DOHH2 (cell line): ENCODE measurements around the gene HOXC4.
A peak's percentile ranks its signal among the peaks of the same experiment; 100 is the strongest.

Experiments used
- H3F3A ChIP-seq: fragments of 200-600 bp; sonication (generic), shearing (Covaris generic); 2 replicates; pipeline ENCODE4 v1.6.0; 2016; ENCODE audit warnings: antibody characterized with exemption, mild to moderate bottlenecking; ENCODE audit not compliant: control insufficient read depth, insufficient read depth
- H3K27ac ChIP-seq: fragments of 200-600 bp; sonication (generic); 2 replicates; pipeline ENCODE4 v1.5.1; 2014; ENCODE audit warnings: low read depth, mild to moderate bottlenecking, low read length, moderate library complexity
- H3K27me3 ChIP-seq: fragments of 200-600 bp; sonication (generic); 2 replicates; pipeline ENCODE4 v1.6.1; 2014; ENCODE audit warnings: mild to moderate bottlenecking, low read length, mixed read lengths; ENCODE audit not compliant: control insufficient read depth
- H3K36me3 ChIP-seq: fragments of 200-600 bp; sonication (generic); 2 replicates; pipeline ENCODE4 v1.6.1; 2014; ENCODE audit warnings: mild to moderate bottlenecking, low read length, moderate library complexity, mixed read lengths; ENCODE audit not compliant: control insufficient read depth
- H3K4me1 ChIP-seq: fragments of 200-600 bp; sonication (generic); 2 replicates; pipeline ENCODE4 v1.6.1; 2014; ENCODE audit warnings: mild to moderate bottlenecking, low read length, mixed read lengths; ENCODE audit not compliant: control insufficient read depth
- H3K4me2 ChIP-seq: fragments of 200-600 bp; sonication (generic); 2 replicates; pipeline ENCODE4 v1.6.0; 2014; ENCODE audit warnings: mild to moderate bottlenecking, low read length, moderate library complexity
- H3K4me3 ChIP-seq: fragments of 200-600 bp; sonication (generic); 2 replicates; pipeline ENCODE4 v1.5.1; 2014; ENCODE audit warnings: mild to moderate bottlenecking, low read length, mixed read lengths
- H3K79me2 ChIP-seq: fragments of 200-600 bp; sonication (generic); 2 replicates; pipeline ENCODE4 v1.6.1; 2014; ENCODE audit warnings: mild to moderate bottlenecking, low read length, mixed read lengths; ENCODE audit not compliant: control insufficient read depth
- H3K9me2 ChIP-seq: fragments of 200-600 bp; sonication (generic); replicated peaks from 2 replicates; pipeline ENCODE4 v1.6.1; 2014; ENCODE audit warnings: mild to moderate bottlenecking, low read length, mixed read lengths; ENCODE audit not compliant: control insufficient read depth
- H3K9me3 ChIP-seq: fragments of 200-600 bp; sonication (generic); 2 replicates; pipeline ENCODE4 v1.6.1; 2014; ENCODE audit warnings: antibody characterized with exemption, low read length, mixed read lengths; ENCODE audit not compliant: control insufficient read depth, insufficient read depth
- H4K20me1 ChIP-seq: fragments of 200-600 bp; sonication (generic); 2 replicates; pipeline ENCODE4 v1.6.0; 2014; ENCODE audit warnings: low read depth, mild to moderate bottlenecking, antibody characterized with exemption, low read length, moderate library complexity; ENCODE audit not compliant: control insufficient read depth, insufficient read depth
- EZH2phosphoT487 ChIP-seq: fragments of 200-600 bp; sonication (generic); IDR thresholded peaks from 2 replicates; pipeline ENCODE4 v1.6.1; 2017; ENCODE audit warnings: borderline replicate concordance, mild to moderate bottlenecking, antibody characterized with exemption, low read length, moderate library complexity, mixed read lengths
- TF ChIP-seq, protein P1 (sequence below): fragments of 200-600 bp; sonication (generic); IDR thresholded peaks from one replicate; pipeline ENCODE4 v1.5.1; 2014; ENCODE audit warnings: antibody characterized with exemption, mild to moderate bottlenecking, low read depth, low read length; ENCODE audit not compliant: poor library complexity, severe bottlenecking

The HOXC4 gene

GRCh38 chr12:54051026-54051842 lies 2.4 kb upstream of the HOXC4 start:
- peaks cover 32% of the 10 kb centered on the region for H3K27me3 ChIP-seq
- H3K4me3 ChIP-seq = no peak overlapping the region
- peaks cover 29% of the 10 kb centered on the region for H3K79me2 ChIP-seq
- H3K9me3 ChIP-seq = no peaks in the 10 kb centered on the region
- peaks cover 13% of the 10 kb centered on the region for H3K36me3 ChIP-seq
- H3K4me1 ChIP-seq = peaks cover 38% of the 10 kb centered on the region
- no peaks in the 10 kb centered on the region for H3K9me2 ChIP-seq
- no peaks in the 10 kb centered on the region for H4K20me1 ChIP-seq
- H3F3A ChIP-seq = peaks cover 11% of the 10 kb centered on the region
- no peak overlapping the region for H3K4me2 ChIP-seq
- no peak overlapping the region for H3K27ac ChIP-seq
- no peak for TF ChIP-seq EZH2phosphoT487
- TF ChIP-seq, protein P1, sequence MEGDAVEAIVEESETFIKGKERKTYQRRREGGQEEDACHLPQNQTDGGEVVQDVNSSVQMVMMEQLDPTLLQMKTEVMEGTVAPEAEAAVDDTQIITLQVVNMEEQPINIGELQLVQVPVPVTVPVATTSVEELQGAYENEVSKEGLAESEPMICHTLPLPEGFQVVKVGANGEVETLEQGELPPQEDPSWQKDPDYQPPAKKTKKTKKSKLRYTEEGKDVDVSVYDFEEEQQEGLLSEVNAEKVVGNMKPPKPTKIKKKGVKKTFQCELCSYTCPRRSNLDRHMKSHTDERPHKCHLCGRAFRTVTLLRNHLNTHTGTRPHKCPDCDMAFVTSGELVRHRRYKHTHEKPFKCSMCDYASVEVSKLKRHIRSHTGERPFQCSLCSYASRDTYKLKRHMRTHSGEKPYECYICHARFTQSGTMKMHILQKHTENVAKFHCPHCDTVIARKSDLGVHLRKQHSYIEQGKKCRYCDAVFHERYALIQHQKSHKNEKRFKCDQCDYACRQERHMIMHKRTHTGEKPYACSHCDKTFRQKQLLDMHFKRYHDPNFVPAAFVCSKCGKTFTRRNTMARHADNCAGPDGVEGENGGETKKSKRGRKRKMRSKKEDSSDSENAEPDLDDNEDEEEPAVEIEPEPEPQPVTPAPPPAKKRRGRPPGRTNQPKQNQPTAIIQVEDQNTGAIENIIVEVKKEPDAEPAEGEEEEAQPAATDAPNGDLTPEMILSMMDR = no peak

DNA sequence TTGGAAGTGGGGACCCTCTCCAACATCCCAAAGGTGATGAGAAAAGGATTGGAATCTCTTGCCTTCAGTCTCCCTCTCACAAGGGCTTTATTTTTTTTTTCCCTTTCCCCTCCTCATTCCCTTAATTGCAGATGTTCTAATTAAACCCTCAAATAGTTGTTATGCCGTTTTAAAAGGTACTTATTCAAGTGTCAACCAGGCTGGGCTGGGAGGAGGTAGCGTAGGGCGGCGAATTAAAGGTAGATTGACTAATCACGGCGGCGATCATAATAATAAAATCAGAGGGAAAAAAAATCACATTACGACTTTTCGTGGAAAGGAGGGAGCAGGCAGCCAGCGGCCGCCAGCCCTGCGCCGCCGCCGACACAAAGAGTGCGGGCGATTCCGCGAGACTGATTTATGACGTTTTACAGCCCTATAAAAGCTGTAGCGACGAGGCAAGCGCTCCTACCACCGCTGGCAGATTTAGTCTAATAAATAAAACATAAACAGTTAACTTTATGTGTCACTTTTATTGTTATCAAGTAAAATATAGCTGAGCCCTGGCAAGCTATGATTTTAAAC lies 1.7 kb upstream of the HOXC4 start:
- Histone ChIP-seq H3K27me3 (peaks cover 27% of the 10 kb centered on the region), H3K4me2 (peak overlapping the region; percentile 87; the same call in 1 of the 2 replicates), H3K79me2 (peaks cover 31% of the 10 kb centered on the region), H3F3A (peaks cover 11% of the 10 kb centered on the region), H3K9me2 (no peaks in the 10 kb centered on the region), H3K4me3 (peak overlapping the region; percentile 79; the same call in 1 of the 2 replicates), H3K4me1 (peaks cover 41% of the 10 kb centered on the region), H3K9me3 (no peaks in the 10 kb centered on the region), H3K36me3 (peaks cover 17% of the 10 kb centered on the region), H4K20me1 (no peaks in the 10 kb centered on the region), H3K27ac (no peak overlapping the region)
- TF ChIP-seq, protein P1 = no peak
- TF ChIP-seq EZH2phosphoT487 = no peak

GRCh38 chr12:54052438-54053002 lies 1.1 kb upstream of the HOXC4 start:
- Histone ChIP-seq H3K36me3 (peaks cover 18% of the 10 kb centered on the region), H3K9me2 (no peaks in the 10 kb centered on the region), H3K4me3 (peak overlapping the region; percentile 79), H3K27ac (peak overlapping the region; percentile 86), H3K27me3 (peaks cover 22% of the 10 kb centered on the region), H3K4me2 (peak overlapping the region; percentile 87), H3K79me2 (peaks cover 31% of the 10 kb centered on the region), H4K20me1 (no peaks in the 10 kb centered on the region), H3K9me3 (no peaks in the 10 kb centered on the region), H3F3A (peaks cover 11% of the 10 kb centered on the region), H3K4me1 (peaks cover 41% of the 10 kb centered on the region)
- no peak for TF ChIP-seq EZH2phosphoT487
- TF ChIP-seq, protein P1 = no peak
